Immature natural killer cell (primary cell): Measurements from ENCODE around the gene TRMU. TPM values are rescaled to one million over a fixed set of nuclear protein-coding genes. Genes with fewer than 3 reads are reported as not detected.
A peak's percentile ranks its signal among the peaks of the same experiment; 100 is the strongest.

ENCODE experiments used
- DNase-seq, 3 donors: peaks; one replicate each; pipeline ENCODE4 v3.0.0; 2022; ENCODE audit warnings: mixed read lengths in 1 of 3
- H3K27ac Mint-ChIP-seq, 6 donors: one replicate each; pipeline ENCODE4 v1.8.0; 2020; ENCODE audit warnings: mixed read lengths in 6 of 6, mild to moderate bottlenecking in 5 of 6, inconsistent platforms in 4 of 6, moderate library complexity in 3 of 6
- H3K27me3 Mint-ChIP-seq, 3 donors: one replicate each; pipeline ENCODE4 v1.8.0; 2020 to 2021; ENCODE audit warnings: low read depth in 3 of 3, mild to moderate bottlenecking in 3 of 3, mixed read lengths in 3 of 3, moderate library complexity in 3 of 3, inconsistent platforms in 1 of 3
- H3K36me3 Mint-ChIP-seq, 3 donors: one replicate each; pipeline ENCODE4 v1.8.0; 2020; ENCODE audit warnings: mixed read lengths in 3 of 3, inconsistent platforms in 2 of 3, mild to moderate bottlenecking in 2 of 3
- H3K4me1 Mint-ChIP-seq, 2 donors: one replicate each; pipeline ENCODE4 v1.8.0; 2020; ENCODE audit warnings: inconsistent platforms in 2 of 2, mild to moderate bottlenecking in 2 of 2, mixed read lengths in 2 of 2, moderate library complexity in 1 of 2
- H3K4me3 Mint-ChIP-seq, 5 donors: one replicate each; pipeline ENCODE4 v1.8.0; 2020; ENCODE audit warnings: mild to moderate bottlenecking in 5 of 5, mixed read lengths in 5 of 5, inconsistent platforms in 3 of 5, moderate library complexity in 3 of 5
- H3K9me3 Mint-ChIP-seq, 6 donors: one replicate each; pipeline ENCODE4 v1.8.0; 2020; ENCODE audit warnings: mild to moderate bottlenecking in 6 of 6, mixed read lengths in 6 of 6, inconsistent platforms in 4 of 6, moderate library complexity in 3 of 6
- polyA plus RNA-seq, 3 donors: library from polyadenylated mRNA; unstranded; fragments of 300-500 nt; fragmentation: Illumina TruSeq; gene quantifications; one replicate each; pipeline ENCODE4 v1.2.3, GENCODE V29; 2021

Gene TRMU
- polyA plus RNA-seq, 3 donors from 2014 or later = 12.3 to 18.5 (median 16.8) TPM

DNA sequence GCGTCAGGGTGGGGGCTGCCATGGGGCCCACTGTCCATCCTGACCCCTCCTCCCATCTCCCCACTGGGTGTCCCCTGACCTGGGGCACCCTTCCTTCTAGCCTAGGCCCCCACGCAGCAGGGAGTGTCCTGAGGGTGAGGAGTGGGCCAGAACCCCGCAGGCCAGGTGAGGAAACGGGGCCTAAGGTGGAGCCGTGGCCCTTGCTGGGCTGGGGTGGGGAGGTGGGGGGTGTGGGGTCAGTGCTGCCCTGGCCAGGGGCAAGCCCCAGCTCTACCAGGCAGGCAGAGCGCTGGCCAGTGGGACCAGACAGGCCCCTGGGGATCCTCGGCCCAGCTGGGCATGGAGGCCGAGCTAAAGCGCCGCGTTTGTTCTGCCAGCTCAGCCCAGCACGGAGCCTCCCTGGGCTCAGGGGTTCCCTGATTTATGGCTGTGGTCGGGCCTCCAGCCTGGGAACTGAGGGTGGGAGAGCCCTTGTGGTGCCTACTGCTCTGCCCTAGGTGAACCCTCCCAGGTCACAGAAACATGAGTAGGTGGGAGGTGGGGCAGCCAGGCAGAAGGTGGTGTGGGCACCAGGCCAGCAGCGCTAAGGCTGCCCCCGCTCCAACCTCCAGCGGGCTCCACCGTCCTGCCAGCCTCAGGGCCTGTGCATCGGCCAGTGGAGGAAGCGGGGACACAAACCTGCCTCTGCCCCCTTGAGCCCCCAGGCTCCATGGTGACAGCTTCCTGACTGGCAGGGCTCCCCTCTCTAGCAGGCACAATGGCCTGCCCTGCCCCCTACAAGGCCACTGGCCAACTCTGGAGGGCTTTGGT lies 22.4 kb downstream of the TRMU start:
- DNase-seq = no peak
- H3K36me3 Mint-ChIP-seq = peaks cover 0 to 25% (median 9%) of the 10 kb centered on the region in 3 donors
- H3K27me3 Mint-ChIP-seq = no peaks in the 10 kb centered on the region
- H3K4me1 Mint-ChIP-seq = peaks cover 9 to 11% of the 10 kb centered on the region in 2 donors
- H3K9me3 Mint-ChIP-seq = peaks cover 0 to 3% (median 0%) of the 10 kb centered on the region in 6 donors
- H3K4me3 Mint-ChIP-seq = no peak overlapping the region
- H3K27ac Mint-ChIP-seq = peak overlapping the region in 1 of 6 donors; percentile 50

DNA sequence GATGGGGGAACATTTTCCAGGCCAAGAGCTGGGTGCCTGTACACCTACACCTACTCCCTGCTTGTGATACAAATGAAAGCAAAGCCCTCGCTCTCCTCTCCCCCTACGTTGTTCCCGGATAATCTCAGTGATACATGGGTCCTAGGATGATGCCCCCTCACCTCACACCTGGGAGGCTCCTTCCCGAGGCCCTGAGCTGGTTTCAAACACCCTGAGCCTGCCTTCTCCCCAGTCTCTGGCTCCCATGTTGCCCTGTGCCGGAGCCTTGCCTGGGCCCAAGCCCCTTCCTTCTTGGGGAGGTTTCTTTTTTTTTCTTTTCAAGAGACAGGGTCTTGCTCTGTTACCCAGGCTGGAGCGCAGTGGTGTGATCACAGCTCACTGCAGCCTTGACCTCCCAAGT lies 23.3 kb downstream of the TRMU start:
- peaks cover 0 to 2% (median 0%) of the 10 kb centered on the region in 6 donors for H3K9me3 Mint-ChIP-seq
- H3K4me1 Mint-ChIP-seq = peaks cover 9 to 11% of the 10 kb centered on the region in 2 donors
- H3K27me3 Mint-ChIP-seq = no peaks in the 10 kb centered on the region
- H3K27ac Mint-ChIP-seq = peak overlapping the region in 1 of 6 donors; percentile 50
- peaks cover 0 to 21% (median 6%) of the 10 kb centered on the region in 3 donors for H3K36me3 Mint-ChIP-seq
- H3K4me3 Mint-ChIP-seq = no peak overlapping the region
- no peak for DNase-seq

DNA sequence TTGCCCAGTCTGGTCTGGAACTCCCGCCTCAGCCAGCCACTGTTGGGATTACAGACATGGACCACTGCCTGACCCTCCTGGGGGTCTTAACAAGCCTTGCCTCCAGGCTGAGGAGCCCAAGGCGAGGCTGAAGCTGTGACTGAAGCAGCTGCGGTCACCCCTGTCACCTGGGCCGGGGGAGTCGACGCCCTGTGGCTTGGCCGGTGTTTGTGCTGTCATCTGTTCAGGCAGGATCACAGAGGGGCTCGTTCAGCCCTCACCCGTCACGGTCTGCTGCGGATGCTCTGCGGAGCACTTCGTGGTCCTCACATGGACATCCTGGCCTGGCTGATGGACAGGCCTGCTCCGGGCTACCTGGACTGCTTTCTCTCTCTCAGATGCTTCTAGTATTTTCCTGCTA lies 23.8 kb downstream of the TRMU start:
- Mint-ChIP-seq H3K9me3 (no peaks in the 10 kb centered on the region), H3K4me1 (peaks cover 9 to 11% of the 10 kb centered on the region in 2 donors), H3K27me3 (no peaks in the 10 kb centered on the region), H3K27ac (no peak overlapping the region), H3K4me3 (no peak overlapping the region), H3K36me3 (peaks cover 0 to 18% (median 6%) of the 10 kb centered on the region in 3 donors)
- no peak for DNase-seq

DNA sequence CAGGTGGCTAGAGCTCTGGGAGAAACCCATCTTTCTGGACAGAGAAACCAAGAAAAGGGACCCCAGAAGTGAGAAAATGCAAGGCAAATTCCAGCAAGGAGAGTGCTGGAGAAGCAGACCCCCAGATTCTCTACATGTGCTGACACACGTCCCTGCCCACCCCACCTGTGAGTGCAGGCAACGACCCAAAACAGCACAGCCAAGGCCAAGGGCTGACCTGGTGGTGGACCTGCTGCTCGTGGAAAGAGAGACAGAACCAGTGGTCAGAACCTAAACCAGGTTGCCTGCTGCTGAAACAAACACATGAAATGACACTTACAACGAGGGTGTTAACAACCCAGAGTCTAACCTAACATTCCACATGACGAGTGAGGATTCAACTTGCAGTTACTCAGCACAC lies 24.6 kb downstream of the TRMU start:
- H3K27ac Mint-ChIP-seq = no peak overlapping the region
- no peaks in the 10 kb centered on the region for H3K27me3 Mint-ChIP-seq
- H3K4me3 Mint-ChIP-seq = no peak overlapping the region
- H3K4me1 Mint-ChIP-seq = peaks cover 9 to 11% of the 10 kb centered on the region in 2 donors
- no peaks in the 10 kb centered on the region for H3K9me3 Mint-ChIP-seq
- H3K36me3 Mint-ChIP-seq = peaks cover 0 to 18% (median 6%) of the 10 kb centered on the region in 3 donors
- DNase-seq = no peak

DNA sequence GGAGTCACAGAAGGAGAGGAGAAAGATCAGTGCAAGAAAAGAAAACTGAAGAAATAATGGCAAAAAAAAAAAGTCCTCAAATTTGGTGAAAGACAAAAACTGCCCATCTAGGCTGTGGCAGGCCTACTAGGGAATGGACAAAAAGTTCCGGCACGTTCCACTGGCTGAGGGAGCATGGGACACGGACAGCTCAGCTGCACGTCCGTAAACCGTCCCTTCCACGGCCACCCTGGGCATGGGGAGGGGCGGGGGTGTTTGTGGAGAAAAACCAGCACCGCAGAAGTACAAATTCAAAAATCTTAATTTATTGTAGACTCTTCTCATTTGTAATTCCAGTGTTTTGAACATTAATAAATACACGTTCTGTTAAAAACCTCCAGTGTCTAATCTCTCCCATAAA lies 25.4 kb downstream of the TRMU start:
- H3K9me3 Mint-ChIP-seq = no peaks in the 10 kb centered on the region
- H3K36me3 Mint-ChIP-seq = peaks cover 0 to 14% (median 2%) of the 10 kb centered on the region in 3 donors
- no peak for DNase-seq
- no peak overlapping the region for H3K4me3 Mint-ChIP-seq
- H3K4me1 Mint-ChIP-seq = peaks cover 9% of the 10 kb centered on the region in 2 donors
- no peaks in the 10 kb centered on the region for H3K27me3 Mint-ChIP-seq
- peak overlapping the region in 1 of 6 donors; percentile 42 for H3K27ac Mint-ChIP-seq

DNA sequence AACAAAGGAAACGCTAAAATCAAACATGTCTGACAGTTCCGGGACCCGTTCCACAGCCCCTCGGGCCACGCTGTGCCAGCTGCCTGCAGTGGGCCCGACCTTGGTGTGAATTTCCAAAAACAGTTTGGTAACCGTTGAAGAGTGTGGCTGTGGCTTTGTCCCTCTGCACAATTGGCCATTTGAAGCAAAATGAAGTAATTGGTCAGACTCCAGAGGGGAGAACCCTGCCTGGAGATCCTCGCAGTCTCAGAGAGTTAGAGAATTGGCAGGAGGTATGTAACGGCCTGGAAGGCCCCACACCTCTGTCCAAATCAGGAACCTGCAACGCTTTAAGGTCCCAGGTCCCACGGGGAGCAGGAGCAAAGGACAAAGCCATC lies 26.3 kb downstream of the TRMU start:
- Mint-ChIP-seq H3K4me3 (no peak overlapping the region), H3K27me3 (no peaks in the 10 kb centered on the region), H3K27ac (no peak overlapping the region), H3K9me3 (no peaks in the 10 kb centered on the region), H3K36me3 (peaks cover 0 to 14% (median 2%) of the 10 kb centered on the region in 3 donors), H3K4me1 (peaks cover 9% of the 10 kb centered on the region in 2 donors)
- DNase-seq = no peak

DNA sequence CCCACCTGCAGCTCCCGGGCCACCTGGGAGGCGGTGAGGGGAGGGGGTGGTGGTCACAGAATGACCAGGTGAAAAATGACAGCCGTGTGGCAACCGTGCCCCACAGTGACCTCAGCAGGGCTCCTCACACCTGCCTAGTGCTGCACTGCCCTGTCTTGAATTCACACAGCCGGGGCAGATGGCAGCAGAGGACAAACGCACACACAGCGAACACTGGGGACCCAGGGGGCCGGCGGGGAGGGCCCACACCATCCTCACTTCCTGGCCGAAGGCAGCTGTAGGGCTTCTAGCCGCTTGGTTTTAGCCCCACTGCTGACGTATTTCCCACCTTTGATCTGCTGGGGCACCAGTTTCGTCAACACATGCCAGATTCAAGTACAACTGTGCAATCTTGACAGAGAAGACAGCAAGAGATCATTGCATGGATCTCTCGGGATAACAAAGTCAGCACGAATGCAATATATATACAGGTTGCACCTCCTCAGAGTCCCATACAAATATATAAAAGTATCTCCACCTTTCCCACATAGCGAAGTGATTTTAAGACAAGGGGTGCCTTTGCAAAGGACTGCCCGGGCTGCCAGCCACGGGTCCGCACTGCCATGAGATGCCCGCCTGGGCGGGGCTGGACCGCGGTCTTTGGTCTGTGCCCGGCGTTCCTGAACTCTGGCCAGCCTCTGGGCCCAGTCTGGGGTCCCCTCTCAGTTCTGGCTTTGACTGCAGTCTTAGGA lies 26.9 kb downstream of the TRMU start:
- peak; percentile 39 to 61 (median 57) for DNase-seq
- H3K36me3 Mint-ChIP-seq = peaks cover 0 to 14% (median 2%) of the 10 kb centered on the region in 3 donors
- H3K9me3 Mint-ChIP-seq = no peaks in the 10 kb centered on the region
- peak overlapping the region in 2 of 5 donors; percentile 37 to 60 for H3K4me3 Mint-ChIP-seq
- peaks cover 9% of the 10 kb centered on the region in 2 donors for H3K4me1 Mint-ChIP-seq
- peaks cover 0 to 1% (median 0%) of the 10 kb centered on the region in 3 donors for H3K27me3 Mint-ChIP-seq
- H3K27ac Mint-ChIP-seq = peak overlapping the region in 3 of 6 donors; percentile 27 to 79 (median 49)

DNA sequence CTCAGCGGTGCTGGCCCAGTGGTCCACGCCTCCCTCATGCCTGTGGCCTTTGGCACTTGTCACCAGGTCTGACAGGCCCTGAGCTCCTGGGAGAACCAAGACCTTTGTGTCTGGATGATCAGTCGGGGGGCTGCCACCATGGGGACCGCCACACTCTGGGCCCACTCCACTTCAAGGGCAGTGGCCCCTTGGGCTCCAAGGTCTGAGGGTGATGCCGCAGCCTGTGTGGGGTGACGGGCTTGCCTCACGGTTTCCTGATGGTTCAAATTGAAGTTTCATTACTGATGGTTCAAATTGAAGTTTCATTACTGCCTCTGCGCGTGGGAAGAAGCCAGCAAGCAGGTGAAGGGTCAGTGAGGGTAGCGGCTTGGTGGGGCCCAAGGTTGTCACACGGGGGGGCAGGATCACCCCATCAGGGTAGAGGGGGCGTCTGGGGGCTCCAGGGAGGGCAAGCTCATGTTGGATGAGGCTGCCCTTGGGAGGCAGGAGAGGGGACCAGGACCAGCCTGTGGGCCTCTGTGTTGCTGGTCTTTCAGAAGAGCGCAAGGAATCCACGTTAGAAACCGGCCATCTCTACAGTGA lies 27.5 kb downstream of the TRMU start:
- H3K27ac Mint-ChIP-seq = no peak overlapping the region
- H3K4me3 Mint-ChIP-seq = no peak overlapping the region

DNA sequence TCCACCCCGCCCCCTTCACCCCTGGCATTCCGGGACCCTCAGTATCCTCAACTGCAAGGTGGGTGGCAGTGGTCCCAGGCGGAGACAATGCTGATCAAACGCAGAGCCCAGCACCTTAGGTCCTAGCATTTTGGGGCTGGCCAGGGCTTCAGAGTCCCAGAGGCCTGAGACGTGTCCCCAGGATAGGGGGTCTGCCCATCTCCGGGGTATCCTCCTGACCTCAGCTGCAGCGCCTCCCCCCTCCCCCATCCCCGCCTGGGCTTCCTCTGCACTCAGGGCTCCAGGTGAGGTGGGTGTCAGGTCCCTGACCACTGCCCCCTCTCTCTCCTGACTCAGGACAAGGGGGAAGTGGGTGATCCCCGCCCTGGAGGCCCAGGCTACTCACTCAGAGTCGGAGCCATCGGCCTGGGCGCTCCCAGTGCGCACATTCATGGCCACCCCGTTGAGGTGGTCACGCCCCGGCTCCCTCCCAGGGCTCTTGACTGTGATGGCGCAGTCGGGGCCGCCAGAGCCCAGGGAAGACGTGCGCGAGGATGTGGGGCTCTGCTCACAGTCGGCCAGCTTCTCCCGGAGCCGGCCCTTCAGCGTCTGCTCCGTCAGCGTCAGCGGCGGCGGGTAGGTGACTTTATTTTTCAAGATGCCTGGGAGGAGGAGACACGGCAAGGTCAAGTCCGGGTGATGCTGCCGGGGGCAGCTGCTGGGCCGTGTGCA lies 28.3 kb downstream of the TRMU start:
- Mint-ChIP-seq H3K9me3 (no peaks in the 10 kb centered on the region), H3K4me1 (peaks cover 17 to 18% of the 10 kb centered on the region in 2 donors)

More for the DNA sequence above, 27.5 kb downstream of the TRMU start:
- Mint-ChIP-seq H3K27me3 (peaks cover 0 to 1% (median 0%) of the 10 kb centered on the region in 3 donors), H3K4me1 (peaks cover 14 to 15% of the 10 kb centered on the region in 2 donors), H3K36me3 (peaks cover 0 to 14% (median 2%) of the 10 kb centered on the region in 3 donors), H3K9me3 (no peaks in the 10 kb centered on the region)
- no peak for DNase-seq

DNA sequence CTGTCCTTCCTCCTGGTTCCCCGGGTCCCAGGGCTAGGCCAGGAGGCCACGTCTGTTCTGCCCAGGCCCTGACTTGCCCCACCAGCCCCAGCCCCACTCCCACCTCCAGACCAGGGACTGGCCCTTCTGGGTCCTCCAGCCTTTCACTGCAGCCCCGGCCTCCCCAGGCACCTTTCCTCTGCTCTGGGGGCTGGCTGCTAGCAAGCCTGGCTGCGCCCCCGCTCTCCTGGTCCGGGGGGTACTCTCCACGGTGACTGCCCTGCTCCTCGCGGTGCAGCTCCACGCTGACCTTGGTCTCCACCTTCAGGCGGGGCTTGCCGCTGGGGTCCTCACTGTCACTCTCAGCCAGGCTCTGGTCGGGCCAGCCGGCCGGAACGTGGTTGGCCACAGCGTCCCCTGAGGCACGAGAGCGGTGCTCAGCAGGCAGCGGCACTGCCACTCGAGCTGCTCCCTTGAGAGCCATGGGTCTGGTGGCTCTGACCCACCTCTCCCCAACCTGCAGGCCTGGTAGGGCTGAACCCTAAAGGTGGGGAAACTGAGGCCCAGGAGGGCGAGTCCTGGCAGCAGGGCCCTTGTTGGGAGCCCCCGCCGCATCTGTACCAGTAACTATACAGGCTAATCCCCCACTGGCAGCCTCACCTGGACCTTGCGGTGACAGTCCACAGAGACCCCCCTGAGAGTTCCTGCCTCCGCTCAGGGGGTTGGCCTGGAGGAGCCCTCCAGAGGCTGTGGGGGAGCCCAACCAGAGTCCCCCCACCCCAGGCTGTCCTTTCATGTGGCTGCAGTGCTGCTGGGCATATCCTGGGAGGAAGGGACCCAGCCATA lies 29.0 kb downstream of the TRMU start:
- Mint-ChIP-seq H3K36me3 (peaks cover 0 to 8% (median 2%) of the 10 kb centered on the region in 3 donors), H3K27ac (no peak overlapping the region), H3K4me1 (peaks cover 17 to 23% of the 10 kb centered on the region in 2 donors), H3K4me3 (no peak overlapping the region), H3K27me3 (peaks cover 0 to 4% (median 1%) of the 10 kb centered on the region in 3 donors), H3K9me3 (no peaks in the 10 kb centered on the region)
- no peak for DNase-seq

More for the DNA sequence above, 28.3 kb downstream of the TRMU start:
- no peak overlapping the region for H3K4me3 Mint-ChIP-seq
- DNase-seq = no peak
- H3K27ac Mint-ChIP-seq = no peak overlapping the region
- peaks cover 0 to 1% (median 1%) of the 10 kb centered on the region in 3 donors for H3K27me3 Mint-ChIP-seq
- peaks cover 0 to 10% (median 2%) of the 10 kb centered on the region in 3 donors for H3K36me3 Mint-ChIP-seq

DNA sequence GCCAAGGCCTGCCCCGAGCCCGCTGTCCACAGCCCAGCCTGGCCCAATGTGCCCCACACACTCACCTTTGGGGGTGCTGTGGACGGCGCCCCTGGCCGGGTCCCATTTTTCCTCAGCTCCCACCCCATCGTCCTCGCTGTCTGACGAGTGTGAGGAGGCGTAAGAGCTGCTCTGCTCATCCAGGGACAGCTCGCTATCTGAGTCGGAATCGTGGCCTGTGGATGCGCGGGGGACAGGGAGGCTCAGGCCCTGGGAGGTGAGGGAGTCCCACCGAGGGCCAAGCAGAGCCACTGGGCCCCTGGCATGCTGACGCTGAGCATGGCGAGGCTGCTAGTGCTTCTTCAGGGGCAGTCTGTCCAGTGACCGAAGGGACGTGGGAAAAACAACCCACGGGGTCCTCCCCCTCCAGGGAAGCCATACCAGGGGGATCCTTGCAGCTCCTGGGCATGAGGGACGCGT lies 29.7 kb downstream of the TRMU start:
- Mint-ChIP-seq H3K4me1 (peaks cover 23 to 29% of the 10 kb centered on the region in 2 donors), H3K27me3 (peaks cover 1 to 7% (median 2%) of the 10 kb centered on the region in 3 donors), H3K9me3 (no peaks in the 10 kb centered on the region), H3K27ac (no peak overlapping the region), H3K36me3 (peaks cover 0 to 6% (median 2%) of the 10 kb centered on the region in 3 donors), H3K4me3 (no peak overlapping the region)
- no peak for DNase-seq

DNA sequence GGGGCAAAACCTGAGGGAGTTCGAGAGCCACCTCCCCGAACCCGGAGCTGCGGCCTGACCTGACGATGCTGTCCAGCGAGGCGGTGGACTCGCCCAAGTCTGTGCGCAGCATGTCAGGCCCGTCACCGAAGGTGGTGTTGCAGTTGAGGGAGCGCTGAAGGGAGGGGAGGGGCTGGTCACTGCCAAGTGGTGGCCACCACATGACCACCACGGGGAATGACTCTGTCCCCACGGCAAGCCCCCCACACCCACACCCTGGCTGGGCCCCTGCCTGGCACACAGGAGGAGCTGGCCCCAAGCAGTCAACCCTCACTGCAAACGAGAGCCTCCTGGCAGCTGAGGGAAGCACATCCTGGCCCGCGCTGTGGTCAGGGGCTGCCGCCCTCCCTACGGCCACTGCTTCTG lies 30.8 kb downstream of the TRMU start:
- H3K9me3 Mint-ChIP-seq = no peaks in the 10 kb centered on the region
- peaks cover 0 to 2% (median 0%) of the 10 kb centered on the region in 3 donors for H3K36me3 Mint-ChIP-seq
- H3K27ac Mint-ChIP-seq = no peak overlapping the region
- peaks cover 35 to 41% of the 10 kb centered on the region in 2 donors for H3K4me1 Mint-ChIP-seq
- H3K27me3 Mint-ChIP-seq = peaks cover 1 to 9% (median 2%) of the 10 kb centered on the region in 3 donors
- DNase-seq = no peak
- peak overlapping the region in 1 of 5 donors; percentile 71 for H3K4me3 Mint-ChIP-seq
